ENCODE data around the gene DHRS7B.
"Not testable (repeated sequence)": the region's sequence is repeated elsewhere in the genome, so short reads cannot be mapped to it uniquely, and the experiment has no call there.

Gene DHRS7B

GRCh38 chr17:21174186-21174585, 47.4 kb downstream of the DHRS7B start:
- Mint-ChIP-seq H3K36me3 (peaks cover 3% of the 10 kb centered on the region), H3K4me1 (ENCODE audit: low read depth) (peaks cover 4% of the 10 kb centered on the region), H3K27ac (no peak overlapping the region), H3K4me3 (no peak overlapping the region), H3K27me3 (no peaks in the 10 kb centered on the region), H3K9me3 (ENCODE audit: low read depth) (no peaks in the 10 kb centered on the region)

DNA sequence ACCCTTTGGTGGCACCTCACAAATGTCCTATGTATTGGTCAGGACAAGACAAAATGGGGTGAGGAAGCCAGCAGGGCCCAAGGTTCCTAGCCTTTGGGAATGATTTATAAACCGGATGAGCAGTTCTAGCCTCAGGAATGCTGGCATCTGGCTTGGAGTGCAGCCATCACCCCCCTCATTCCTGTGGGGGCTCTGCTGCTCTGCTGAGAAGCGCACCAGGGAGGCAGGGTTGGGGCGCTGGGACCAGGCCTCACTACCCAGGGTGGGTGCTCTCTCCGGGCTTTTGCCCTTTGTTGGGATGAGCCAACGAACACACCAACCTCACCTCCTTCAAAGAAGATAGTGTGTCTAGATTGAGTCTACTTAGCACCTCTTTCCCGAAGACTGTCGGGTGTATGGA, 47.9 kb downstream of the DHRS7B start:
- Mint-ChIP-seq H3K27ac (no peak overlapping the region), H3K27me3 (no peaks in the 10 kb centered on the region), H3K4me1 (ENCODE audit: low read depth) (peaks cover 4% of the 10 kb centered on the region), H3K9me3 (ENCODE audit: low read depth) (no peaks in the 10 kb centered on the region), H3K36me3 (peaks cover 3% of the 10 kb centered on the region), H3K4me3 (no peak overlapping the region)

GRCh38 chr17:21176773-21177395, 50.1 kb downstream of the DHRS7B start:
- peaks cover 3% of the 10 kb centered on the region for H3K36me3 Mint-ChIP-seq
- H3K27ac Mint-ChIP-seq, result no peak overlapping the region
- no peak overlapping the region for H3K4me3 Mint-ChIP-seq
- no peaks in the 10 kb centered on the region for H3K9me3 Mint-ChIP-seq (ENCODE audit: low read depth)
- H3K4me1 Mint-ChIP-seq (ENCODE audit: low read depth), result no peaks in the 10 kb centered on the region
- no peaks in the 10 kb centered on the region for H3K27me3 Mint-ChIP-seq

DNA sequence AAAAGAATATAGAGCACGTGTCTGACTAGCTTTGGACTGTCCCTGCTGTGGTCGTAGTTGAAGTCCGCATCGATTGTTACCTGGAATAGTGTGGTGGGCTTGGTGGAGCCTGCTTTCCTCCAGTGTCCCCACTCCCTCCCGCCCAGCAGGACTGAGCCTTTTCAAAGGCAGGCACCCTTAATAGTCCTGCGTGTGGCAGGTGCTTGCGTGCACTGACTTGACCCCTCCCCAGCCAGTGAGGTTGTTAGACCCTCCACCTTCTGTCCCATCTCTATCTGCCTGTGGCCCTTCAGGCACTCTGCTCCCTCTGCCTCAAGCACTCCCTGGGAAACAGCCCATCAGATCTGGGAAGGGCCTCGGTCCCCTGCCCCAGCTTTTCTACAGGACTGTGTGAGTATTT, 50.6 kb downstream of the DHRS7B start:
- Mint-ChIP-seq H3K4me1 (ENCODE audit: low read depth) (no peaks in the 10 kb centered on the region), H3K36me3 (peaks cover 3% of the 10 kb centered on the region), H3K27me3 (no peaks in the 10 kb centered on the region), H3K27ac (no peak overlapping the region), H3K4me3 (no peak overlapping the region), H3K9me3 (ENCODE audit: low read depth) (no peaks in the 10 kb centered on the region)

DNA sequence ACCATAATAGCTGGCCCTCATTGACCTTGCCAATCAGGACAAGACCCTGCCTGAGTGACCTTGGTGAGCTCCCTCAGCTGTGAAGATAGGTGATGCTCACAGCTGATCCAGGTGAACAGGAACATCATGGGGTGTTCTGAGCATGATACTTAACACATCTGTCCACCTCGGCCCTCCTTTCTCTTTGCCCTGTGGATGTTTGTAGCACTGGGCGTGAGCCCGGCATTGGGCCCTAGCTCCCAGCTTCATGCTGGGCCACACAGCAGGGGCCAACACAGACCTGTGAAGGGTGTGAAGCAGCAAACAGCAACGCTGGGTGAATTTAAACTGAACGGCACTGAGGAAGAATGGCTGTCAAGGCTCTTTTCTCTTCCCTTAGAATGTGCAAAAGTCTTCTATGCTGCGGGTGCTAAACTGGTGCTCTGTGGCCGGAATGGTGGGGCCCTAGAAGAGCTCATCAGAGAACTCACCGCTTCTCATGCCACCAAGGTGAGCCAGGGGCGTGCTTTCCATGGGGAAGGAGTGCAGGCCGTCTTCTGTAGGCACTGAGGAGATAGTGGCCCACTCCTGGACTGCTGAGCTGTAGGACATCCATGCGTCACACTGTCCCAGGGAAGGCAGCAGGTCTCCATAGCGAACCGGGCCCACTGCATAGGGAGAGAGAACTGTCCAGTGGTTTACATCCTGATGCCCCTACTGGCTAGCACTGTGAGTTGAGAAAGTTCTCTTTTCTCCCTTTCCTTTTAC, 51.3 kb downstream of the DHRS7B start:
- Mint-ChIP-seq H3K27me3 (no peaks in the 10 kb centered on the region), H3K36me3 (peaks cover 3% of the 10 kb centered on the region)

DNA sequence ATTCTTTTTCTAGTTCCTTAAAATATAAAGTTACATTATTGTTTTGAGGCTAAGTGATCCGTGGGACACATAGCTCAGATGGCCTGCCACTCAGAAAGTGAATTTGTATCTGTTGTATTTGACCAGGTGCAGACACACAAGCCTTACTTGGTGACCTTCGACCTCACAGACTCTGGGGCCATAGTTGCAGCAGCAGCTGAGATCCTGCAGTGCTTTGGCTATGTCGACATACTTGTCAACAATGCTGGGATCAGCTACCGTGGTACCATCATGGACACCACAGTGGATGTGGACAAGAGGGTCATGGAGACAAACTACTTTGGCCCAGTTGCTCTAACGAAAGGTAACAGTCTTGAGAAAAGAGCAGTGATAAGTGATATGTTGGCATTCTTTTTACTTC, 56.7 kb downstream of the DHRS7B start:
- Mint-ChIP-seq H3K27me3 (no peaks in the 10 kb centered on the region), H3K27ac (no peak overlapping the region), H3K4me1 (ENCODE audit: low read depth) (peaks cover 2% of the 10 kb centered on the region), H3K4me3 (no peak overlapping the region), H3K9me3 (ENCODE audit: low read depth) (no peaks in the 10 kb centered on the region), H3K36me3 (peaks cover 5% of the 10 kb centered on the region)

More for the DNA sequence above, 51.3 kb downstream of the DHRS7B start:
- Mint-ChIP-seq H3K4me1 (ENCODE audit: low read depth) (no peaks in the 10 kb centered on the region), H3K9me3 (ENCODE audit: low read depth) (no peaks in the 10 kb centered on the region), H3K4me3 (no peak overlapping the region), H3K27ac (no peak overlapping the region)

GRCh38 chr17:21184570-21184969, 57.8 kb downstream of the DHRS7B start:
- no peaks in the 10 kb centered on the region for H3K27me3 Mint-ChIP-seq
- H3K36me3 Mint-ChIP-seq, result peaks cover 5% of the 10 kb centered on the region
- H3K4me1 Mint-ChIP-seq (ENCODE audit: low read depth), result peaks cover 2% of the 10 kb centered on the region
- H3K9me3 Mint-ChIP-seq (ENCODE audit: low read depth), result no peaks in the 10 kb centered on the region
- H3K27ac Mint-ChIP-seq, result no peak overlapping the region
- H3K4me3 Mint-ChIP-seq, result no peak overlapping the region

DNA sequence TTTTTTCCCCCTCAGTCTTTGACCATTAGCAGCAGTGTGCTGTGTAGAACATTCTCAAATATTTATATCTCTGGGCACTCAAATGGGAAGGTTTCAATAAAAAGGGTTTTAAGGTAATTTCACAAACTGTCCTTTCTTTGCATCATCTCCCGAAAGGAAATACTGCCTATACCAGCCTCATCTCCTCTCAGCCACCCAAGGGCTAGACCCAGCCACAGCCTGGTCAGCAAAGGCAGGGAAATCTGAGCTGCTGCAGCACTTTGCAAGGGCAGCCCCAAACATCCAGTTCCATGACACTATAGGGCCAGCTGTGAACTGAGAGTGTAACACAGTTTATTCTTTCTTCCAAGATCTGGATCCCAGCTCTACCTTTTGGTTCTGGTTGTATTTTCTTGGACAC, 58.3 kb downstream of the DHRS7B start:
- Mint-ChIP-seq H3K27me3 (no peaks in the 10 kb centered on the region), H3K27ac (no peak overlapping the region), H3K4me3 (no peak overlapping the region), H3K4me1 (ENCODE audit: low read depth) (peaks cover 2% of the 10 kb centered on the region), H3K36me3 (peaks cover 5% of the 10 kb centered on the region), H3K9me3 (ENCODE audit: low read depth) (no peaks in the 10 kb centered on the region)

DNA sequence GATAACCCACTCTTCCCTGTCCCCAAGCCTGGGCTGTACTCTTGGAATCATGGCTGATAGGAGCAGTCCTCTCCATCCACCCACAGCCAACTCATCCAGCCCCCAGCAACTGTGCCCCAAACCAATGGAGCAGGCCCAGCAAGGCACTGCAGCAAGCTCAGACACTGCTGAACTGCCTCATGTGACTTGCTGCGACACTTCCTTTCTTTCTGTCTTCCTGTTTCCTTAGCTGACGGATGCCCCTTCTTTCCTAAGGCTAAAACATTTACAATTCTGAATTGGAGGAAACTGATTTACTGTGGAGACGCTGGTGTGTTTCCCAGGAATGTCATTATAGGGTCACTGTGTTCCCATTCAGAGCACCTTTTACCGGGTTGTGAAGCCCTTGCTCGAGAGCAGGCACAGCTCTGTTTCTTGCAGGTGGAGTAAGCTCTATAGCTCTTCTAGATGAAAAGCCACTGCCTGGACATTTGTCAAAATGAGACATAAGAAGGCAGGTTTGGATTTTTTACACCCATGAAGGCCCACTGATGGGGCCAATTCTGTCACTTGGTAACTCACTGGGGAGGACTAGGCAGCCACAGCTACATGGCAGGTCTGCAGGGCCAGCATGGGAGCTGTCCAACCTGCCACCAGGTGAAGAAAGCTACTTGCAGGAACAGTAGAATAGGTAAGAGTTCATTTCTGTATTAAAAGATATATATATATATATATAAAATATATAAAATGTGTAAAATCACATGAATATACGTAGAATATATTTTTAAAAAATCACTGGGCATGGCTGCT, 59.8 kb downstream of the DHRS7B start:
- Mint-ChIP-seq H3K27me3 (no peaks in the 10 kb centered on the region), H3K4me3 (no peak overlapping the region), H3K9me3 (ENCODE audit: low read depth) (no peaks in the 10 kb centered on the region), H3K27ac (no peak overlapping the region), H3K36me3 (peaks cover 5% of the 10 kb centered on the region), H3K4me1 (ENCODE audit: low read depth) (peaks cover 2% of the 10 kb centered on the region)

GRCh38 chr17:21189361-21189760, 62.6 kb downstream of the DHRS7B start:
- H3K4me1 Mint-ChIP-seq (ENCODE audit: low read depth), result peaks cover under 1% of the 10 kb centered on the region
- no peak overlapping the region for H3K27ac Mint-ChIP-seq
- H3K27me3 Mint-ChIP-seq, result no peaks in the 10 kb centered on the region
- no peak overlapping the region for H3K4me3 Mint-ChIP-seq
- H3K9me3 Mint-ChIP-seq (ENCODE audit: low read depth), result no peaks in the 10 kb centered on the region
- peaks cover 5% of the 10 kb centered on the region for H3K36me3 Mint-ChIP-seq

DNA sequence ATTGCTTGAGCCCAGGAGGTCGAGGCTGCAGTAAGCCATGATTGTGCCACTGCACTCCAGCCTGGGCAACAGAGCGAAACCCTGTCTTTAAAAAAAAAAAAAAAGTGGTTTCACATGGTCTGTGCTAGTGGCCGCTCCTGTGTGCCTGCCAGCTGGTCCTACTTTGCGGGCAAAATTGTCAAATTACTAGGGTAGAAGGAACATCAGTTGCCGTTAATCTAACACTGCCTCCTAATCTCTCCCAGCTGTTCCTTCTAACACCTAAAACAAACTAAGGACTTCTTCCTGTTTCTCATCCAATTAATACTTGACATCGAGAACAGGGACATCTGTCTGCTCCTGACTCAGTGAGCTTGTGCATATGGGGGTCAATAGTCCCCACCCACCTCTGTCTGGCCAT, 63.3 kb downstream of the DHRS7B start:
- peaks cover 2% of the 10 kb centered on the region for H3K4me1 Mint-ChIP-seq (ENCODE audit: low read depth)
- no peaks in the 10 kb centered on the region for H3K27me3 Mint-ChIP-seq
- H3K27ac Mint-ChIP-seq, result no peak overlapping the region
- peaks cover 5% of the 10 kb centered on the region for H3K36me3 Mint-ChIP-seq
- H3K9me3 Mint-ChIP-seq (ENCODE audit: low read depth), result no peaks in the 10 kb centered on the region
- H3K4me3 Mint-ChIP-seq, result no peak overlapping the region

DNA sequence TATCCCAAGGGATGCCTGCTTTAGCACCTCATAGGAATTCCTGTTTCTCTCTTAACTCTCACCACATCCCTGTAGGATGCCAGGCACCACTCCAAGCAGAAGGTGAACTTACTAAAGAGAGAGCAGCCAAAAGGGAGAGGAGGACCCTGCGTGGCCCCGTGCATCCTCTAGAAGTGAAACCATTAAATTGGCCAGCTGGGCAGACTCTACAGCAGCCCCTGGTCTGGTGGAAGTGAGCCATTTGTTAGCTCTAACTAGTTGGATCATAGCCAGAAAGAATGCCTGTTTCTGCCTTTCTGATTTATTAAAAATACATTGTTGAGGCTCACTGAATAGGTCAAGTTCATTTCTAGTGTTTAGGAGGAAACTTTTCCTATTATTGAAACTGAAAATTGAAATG, 64.9 kb downstream of the DHRS7B start:
- Mint-ChIP-seq H3K4me1 (ENCODE audit: low read depth) (peaks cover 2% of the 10 kb centered on the region), H3K27me3 (no peaks in the 10 kb centered on the region), H3K4me3 (no peak overlapping the region), H3K9me3 (ENCODE audit: low read depth) (no peaks in the 10 kb centered on the region), H3K27ac (no peak overlapping the region), H3K36me3 (peaks cover under 1% of the 10 kb centered on the region)

DNA sequence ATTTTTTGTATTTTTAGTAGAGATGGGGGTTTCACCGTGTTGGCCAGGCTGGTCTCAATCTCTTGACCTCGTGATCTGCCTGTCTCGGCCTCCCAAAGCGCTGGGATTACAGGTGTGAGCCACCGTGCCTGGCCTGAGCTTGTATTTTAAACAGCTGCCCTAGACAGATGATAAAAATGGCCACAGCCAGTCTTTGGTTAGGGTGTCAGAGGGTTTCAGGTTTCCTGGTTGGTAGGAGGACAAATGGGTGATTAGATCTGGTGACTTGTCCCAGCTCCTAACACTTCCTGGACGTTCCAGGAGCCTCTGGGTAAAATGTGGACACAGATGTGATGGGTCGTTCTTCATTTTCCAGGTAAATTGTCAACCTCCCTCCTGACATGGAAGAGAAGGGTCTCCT, 65.7 kb downstream of the DHRS7B start:
- not testable (repeated sequence) for H3K36me3 Mint-ChIP-seq; H3K4me3 Mint-ChIP-seq; H3K27me3 Mint-ChIP-seq; H3K4me1 Mint-ChIP-seq (ENCODE audit: low read depth); H3K27ac Mint-ChIP-seq; H3K9me3 Mint-ChIP-seq (ENCODE audit: low read depth)

DNA sequence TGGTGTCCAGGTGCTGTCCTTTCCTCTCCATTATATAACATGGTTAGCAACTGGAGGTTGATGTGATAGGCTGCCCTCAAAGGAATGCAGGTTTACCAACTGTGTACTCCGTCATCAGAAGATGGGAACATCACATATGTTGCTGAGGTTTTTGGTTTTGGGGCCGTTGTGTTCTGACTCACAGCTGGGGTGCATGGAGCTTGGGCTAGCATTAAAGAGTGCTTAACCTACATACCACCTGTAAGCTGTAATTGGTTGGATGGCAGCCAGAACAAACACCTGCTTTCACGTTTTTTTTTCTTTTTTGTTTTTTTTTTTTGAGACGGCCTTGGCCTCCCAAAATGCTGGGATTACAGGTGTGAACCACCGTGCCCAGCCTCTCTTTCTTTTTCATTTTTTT, 66.3 kb downstream of the DHRS7B start:
- Mint-ChIP-seq H3K4me3 (no peak overlapping the region), H3K4me1 (ENCODE audit: low read depth) (peaks cover 2% of the 10 kb centered on the region), H3K27ac (no peak overlapping the region), H3K9me3 (ENCODE audit: low read depth) (no peaks in the 10 kb centered on the region), H3K27me3 (no peaks in the 10 kb centered on the region), H3K36me3 (no peaks in the 10 kb centered on the region)

DNA sequence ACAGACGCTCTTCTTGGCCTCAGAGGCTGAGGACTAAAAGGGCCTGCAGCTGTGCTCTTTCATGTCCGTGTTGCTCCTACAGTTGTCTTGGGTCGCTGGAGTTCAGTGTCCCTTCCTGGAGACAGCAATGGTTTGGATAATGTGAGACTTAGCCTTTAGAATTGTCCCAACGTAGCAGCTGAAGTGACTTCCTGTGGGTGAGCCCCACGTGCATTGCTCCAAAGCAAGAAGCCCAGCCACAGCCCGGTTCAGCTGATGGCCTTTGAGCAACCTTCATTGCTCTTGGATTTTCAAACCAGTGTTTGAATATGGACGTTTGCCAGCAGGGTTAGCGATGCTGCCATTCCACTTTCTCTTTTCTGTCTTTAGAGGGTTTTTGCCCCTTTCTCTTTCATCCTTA, 67.5 kb downstream of the DHRS7B start:
- H3K4me3 Mint-ChIP-seq, result no peak overlapping the region
- no peaks in the 10 kb centered on the region for H3K27me3 Mint-ChIP-seq
- H3K36me3 Mint-ChIP-seq, result no peaks in the 10 kb centered on the region
- H3K9me3 Mint-ChIP-seq (ENCODE audit: low read depth), result no peaks in the 10 kb centered on the region
- peaks cover 5% of the 10 kb centered on the region for H3K4me1 Mint-ChIP-seq (ENCODE audit: low read depth)
- no peak overlapping the region for H3K27ac Mint-ChIP-seq
